RCC 7860 (cell line): ENCODE data around the gene PRSS12.

ENCODE experiments used
- DNase-seq: peaks from one replicate; pipeline ENCODE4 v3.0.0-alpha.2; 2015; ENCODE audit warnings: low spot score
- FAIRE-seq: peaks from 2 replicates; lab custom pipeline; 2012; peaks lifted over from hg19 to GRCh38; lab: Jason Lieb, UNC

Gene PRSS12

GRCh38 chr4:118360106-118360505 is 7.3 kb upstream of the PRSS12 start:
- FAIRE-seq (no peak), DNase-seq (no peak)

- DNase-seq (no peak), FAIRE-seq (no peak)
Observed at GRCh38 chr4:118357601-118358000, 4.8 kb upstream of the PRSS12 start.

DNA sequence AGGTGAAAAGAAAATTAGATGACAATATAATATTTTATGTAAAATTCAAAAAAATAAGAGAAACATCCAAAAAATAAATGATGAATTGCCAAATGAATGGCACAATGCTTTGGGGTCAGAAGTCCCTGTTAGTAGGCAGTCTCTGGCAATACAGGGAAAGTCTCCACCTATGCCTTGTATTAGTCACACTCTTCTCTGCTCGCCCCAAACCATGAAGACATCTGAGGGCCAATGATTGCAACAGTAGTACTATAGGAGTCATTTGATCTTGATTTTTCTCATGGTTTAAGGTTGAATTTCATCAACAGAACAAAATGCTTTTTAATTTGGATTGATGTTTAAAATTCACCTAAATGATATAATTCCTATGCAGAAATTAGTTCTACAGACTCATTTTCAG is 3.9 kb upstream of the PRSS12 start:
- no peak for DNase-seq
- no peak for FAIRE-seq

DNA sequence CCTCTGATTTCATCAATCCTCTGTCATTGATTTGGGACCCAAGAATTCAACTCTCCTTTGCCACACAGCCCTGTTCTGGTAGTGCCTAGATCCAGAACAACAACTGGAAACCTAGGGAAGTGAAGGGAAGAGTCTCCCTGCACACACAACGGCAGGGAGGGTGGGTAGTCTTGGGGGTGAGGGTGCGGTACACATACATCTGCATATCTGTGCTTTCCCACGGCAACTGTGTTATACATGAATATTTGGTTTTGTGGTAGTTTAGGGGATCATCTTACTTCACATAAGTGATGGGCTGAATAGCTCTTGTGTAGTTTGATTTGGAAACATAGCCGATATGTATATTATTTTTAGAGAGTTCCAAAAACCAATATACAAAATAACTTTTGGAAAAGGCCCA is 3.3 kb upstream of the PRSS12 start:
- no peak for DNase-seq
- no peak for FAIRE-seq

- FAIRE-seq (no peak), DNase-seq (no peak)
Observed at GRCh38 chr4:118354913-118355312, 2.1 kb upstream of the PRSS12 start.

DNA sequence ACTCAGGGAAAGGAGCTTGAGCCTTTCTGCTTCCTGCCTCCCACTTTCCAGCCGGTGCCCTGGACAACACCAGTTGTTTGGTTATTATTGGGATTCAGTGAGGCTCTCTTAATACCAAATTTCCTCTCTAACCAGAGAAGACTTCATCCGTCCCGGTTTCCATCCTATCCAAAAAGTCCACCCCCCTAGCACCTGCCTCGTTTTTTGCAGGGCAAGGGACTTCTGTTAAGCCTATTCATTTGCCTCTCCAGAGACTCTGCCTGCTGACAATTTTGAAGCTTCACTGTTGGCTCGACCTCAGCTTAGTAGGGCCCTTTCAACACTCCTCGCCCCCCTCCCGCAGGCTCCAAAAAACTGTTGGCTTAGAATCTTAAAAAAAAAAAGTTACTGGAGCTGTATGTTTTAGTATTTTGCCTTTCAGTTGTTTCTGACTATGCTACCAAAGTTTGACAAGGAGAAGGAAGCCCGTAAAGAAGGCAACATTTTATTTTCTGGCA is 779 bp upstream of the PRSS12 start:
- FAIRE-seq (no peak), DNase-seq (no peak)

DNA sequence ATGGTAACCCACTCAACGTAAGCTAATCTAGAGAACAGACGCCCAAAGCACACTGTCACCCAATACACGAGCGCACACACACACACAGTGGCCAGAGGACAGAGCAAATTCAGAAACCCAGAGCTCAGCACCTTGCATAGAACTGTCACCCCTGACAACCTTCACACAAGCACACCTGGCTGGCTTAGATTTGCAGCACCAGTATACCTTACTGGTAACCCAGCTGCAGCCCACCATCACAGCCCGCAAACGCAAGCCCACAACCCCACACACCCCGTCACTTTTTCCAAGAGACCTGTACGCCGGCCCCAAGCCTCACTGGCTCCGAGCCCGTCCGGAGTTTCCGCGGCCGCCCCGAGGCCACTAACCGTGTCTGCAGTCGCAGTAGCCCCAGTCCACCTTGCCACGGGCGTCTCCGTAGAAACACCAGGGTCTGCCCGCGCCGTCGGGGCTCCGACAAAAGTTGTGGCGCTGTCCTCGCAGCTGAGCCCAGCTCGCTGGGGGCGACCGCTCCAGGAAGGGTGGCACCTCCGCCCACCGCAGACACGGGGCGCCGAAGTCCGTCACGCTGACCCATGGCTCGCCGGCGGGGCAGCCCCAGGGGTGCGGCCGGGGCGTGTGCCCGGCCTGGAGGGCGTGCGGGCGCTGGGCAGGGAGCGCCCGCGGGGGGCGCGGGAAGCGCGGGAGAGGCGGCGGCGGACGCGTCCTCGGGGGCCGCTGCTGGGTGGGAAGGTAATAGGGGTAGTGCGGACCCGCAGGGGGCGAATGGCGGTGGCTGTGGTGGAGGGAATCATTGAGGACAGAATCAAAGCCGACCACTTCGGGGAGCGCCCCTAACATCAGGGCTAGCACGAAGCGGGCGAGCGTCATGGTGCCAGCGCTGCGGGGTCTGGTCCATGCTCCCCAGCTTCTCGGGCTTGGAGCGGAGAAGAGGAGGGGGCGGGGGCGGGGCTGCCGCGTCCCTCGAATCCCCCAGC is 664 bp downstream of the PRSS12 start:
- FAIRE-seq, result no peak
- no peak for DNase-seq

DNA sequence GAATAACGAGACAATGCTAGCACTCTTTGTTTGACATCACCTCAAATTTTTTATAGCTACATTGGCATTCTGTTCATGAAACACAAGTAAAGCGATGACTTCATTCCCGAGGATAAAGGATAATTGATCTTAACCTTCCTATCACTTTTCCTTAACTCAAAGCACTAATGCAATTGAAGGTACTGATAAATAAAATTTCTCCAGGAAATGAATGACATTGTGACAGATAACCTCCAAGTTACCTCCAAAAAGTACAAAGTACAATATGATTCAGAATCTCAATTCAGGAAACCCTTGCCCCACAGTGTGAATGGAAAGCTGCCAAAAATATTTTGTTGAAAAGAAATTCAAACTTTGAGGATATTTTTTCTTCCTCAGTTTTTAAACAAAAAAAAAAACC is 1.8 kb downstream of the PRSS12 start:
- FAIRE-seq, result no peak
- DNase-seq, result no peak

DNA sequence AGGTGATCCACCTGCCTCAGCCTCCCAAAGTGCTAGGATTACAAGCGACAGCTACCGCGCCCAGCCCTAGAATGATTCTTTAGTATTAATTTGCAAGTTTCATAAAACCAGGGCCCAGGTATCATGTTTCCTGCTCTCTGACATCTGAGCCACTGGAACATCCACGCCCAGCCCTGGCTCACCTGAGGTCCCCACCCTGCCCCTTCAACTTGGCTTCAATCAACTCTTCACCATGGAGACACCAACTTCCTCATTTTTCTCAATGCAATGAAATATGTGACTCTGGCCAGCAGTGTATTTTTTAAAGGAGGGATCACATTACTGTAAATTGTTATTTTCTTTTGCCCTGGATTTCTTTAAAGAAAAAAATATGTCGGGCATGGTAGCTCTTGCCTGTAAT is 3.9 kb downstream of the PRSS12 start:
- no peak for FAIRE-seq

DNA sequence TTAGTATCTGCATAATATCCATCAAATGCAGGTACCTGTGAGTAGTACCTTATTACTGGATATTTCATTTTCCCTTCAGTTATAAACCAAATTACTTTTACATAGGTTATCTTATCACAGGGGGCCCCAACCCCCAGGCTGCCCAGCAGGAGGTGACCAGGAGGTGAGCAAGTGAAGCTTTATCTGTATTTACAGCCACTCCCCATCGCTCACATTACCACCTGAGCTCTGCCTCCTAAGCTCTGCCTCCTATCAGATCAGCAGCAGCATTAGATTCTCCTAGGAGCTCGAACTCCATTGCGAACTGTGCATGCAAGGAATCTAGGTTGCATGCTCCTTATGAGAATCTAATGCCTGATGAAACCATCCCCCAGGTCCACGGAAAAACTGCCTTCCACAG is 6.3 kb downstream of the PRSS12 start:
- FAIRE-seq, result no peak
- DNase-seq, result no peak

More for the DNA sequence above, 3.9 kb downstream of the PRSS12 start:
- DNase-seq, result no peak

- no peak for DNase-seq
- no peak for FAIRE-seq
Observed at GRCh38 chr4:118345813-118346212, 7.0 kb downstream of the PRSS12 start.

- no peak for FAIRE-seq
- DNase-seq, result no peak
Observed at GRCh38 chr4:118344801-118345200, 8.0 kb downstream of the PRSS12 start.

DNA sequence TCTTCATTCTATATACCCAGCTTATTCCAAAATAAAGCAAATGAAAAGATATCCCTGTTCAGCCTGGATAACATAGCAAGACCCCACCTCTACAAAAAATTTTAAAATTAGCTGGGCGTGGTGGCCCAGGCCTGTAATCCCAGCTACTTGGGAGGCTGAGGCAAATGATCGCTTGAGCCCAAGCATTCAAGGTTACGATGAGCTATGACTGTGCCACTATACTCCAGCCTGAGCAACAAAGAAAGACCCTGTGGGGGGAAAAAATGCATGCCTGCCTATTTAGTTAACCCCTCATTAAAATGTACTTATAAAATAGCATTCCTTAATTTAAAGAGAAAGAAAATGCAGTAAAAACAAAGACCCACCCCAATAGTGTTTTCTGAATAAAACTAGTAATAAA is 9.3 kb downstream of the PRSS12 start:
- no peak for FAIRE-seq

DNA sequence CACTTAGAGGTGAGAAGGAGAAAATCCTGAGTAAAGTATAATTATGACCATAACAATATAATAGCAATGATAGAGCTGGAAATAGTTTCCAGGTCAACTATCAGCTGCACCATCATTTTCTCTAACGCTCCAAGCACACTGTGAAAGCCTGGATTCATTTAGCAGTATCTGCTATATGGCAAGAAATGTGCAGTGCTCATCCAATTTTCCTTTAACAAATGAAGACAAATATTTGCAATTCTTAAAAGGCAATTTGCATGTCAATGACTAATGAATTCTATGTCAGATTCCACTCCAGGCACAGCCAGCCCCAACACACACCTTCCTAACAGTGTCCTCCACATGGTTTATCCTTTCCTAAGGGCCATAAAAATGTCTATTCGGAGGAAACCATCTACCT is 12.7 kb downstream of the PRSS12 start:
- no peak for DNase-seq
- FAIRE-seq, result no peak

More for the DNA sequence above, 9.3 kb downstream of the PRSS12 start:
- DNase-seq, result no peak

DNA sequence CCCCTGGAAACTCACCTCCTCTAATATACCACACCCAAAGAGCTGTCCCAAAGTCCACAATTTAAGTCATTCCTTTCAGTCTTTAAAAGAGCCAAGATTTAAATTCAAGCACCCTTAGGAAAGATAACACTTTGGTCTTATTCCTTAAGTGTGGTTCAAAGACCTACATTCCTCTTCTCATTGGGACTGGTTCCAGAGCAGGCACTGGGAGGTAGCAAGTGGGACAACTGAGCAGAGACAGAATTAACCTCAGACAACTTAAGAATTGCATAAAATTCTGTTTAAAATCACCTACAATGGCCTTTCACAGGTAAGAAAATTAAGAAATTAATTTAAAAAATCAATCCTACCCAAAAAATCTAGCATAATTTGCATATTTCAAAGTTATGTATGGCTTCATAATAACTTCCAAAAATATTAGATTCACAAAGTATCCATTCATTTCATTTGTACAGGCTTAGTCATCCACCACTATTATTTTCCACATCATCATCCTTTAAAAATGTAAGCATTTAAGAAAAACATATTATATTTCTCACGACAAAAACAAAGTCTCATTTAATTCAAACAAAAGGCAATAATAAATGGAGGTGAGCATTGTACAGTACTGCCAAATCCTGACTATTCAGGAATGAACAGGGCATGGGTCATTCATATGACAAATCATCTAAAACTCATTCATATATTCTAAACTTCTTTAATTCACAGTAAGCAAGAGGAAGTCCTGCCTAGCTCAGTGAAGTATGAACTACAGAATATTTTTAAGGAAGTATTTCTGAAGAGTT is 13.6 kb downstream of the PRSS12 start:
- no peak for FAIRE-seq
- no peak for DNase-seq

GRCh38 chr4:118338518-118338917 is 14.3 kb downstream of the PRSS12 start:
- FAIRE-seq, result no peak
- DNase-seq, result no peak

DNA sequence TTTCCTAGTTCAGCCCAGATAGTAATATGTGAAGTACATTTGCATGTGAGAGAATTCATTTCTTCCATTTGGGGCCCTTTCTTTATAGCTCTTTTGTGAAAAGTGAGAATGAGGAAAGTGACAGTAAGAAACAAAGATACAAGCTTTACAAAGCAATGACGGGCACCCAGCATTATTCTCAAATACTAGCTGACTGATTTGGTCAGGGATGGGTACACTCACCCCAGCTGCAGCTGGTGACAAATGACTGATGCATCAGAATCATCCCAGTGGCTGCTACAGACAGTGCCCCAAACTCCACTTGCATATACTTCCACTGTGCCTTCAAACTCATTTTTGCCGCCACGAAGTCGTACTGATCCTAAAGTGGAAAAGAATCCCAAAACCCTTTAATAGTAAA is 14.8 kb downstream of the PRSS12 start:
- no peak for FAIRE-seq
- no peak for DNase-seq

GRCh38 chr4:118335774-118336173 is 17.0 kb downstream of the PRSS12 start:
- no peak for DNase-seq
- no peak for FAIRE-seq

- FAIRE-seq (no peak), DNase-seq (no peak)
Observed at GRCh38 chr4:118335324-118335723, 17.5 kb downstream of the PRSS12 start.

GRCh38 chr4:118331352-118331751 is 21.5 kb downstream of the PRSS12 start:
- DNase-seq (no peak), FAIRE-seq (no peak)

DNA sequence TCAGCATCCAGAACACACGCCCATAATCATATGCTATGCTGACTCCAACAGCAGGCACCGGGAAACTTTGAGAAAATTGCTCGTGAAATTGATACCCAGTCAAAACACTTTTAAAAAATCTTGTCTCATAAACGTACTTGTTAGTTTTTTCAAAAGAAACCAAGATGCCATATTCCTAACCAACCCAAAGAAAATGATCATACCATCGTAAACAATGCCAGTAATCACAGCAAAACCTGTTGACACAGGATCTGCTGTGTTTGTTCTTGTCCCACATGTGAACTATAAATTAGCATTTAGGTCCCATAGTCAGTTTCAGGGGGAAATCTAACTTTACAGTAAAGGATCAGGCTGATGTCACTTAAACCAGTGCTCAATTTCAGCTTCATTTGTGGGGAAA is 23.0 kb downstream of the PRSS12 start:
- no peak for FAIRE-seq

More for the DNA sequence above, 23.0 kb downstream of the PRSS12 start:
- no peak for DNase-seq
